Nephron progenitor cell (in vitro differentiated cells): ENCODE data around the gene SH3D19.

Experiments used
- DNase-seq: peaks from one replicate; pipeline ENCODE4 v3.0.0; 2021
- H3K27ac Mint-ChIP-seq: 2 replicates; pipeline ENCODE4 v1.8.0; 2021; ENCODE audit warnings: mild to moderate bottlenecking, moderate library complexity, mixed read lengths
- H3K27me3 Mint-ChIP-seq: 2 replicates; pipeline ENCODE4 v1.8.0; 2021; ENCODE audit warnings: mild to moderate bottlenecking, low read depth, mixed read lengths; ENCODE audit not compliant: poor library complexity
- H3K36me3 Mint-ChIP-seq: 2 replicates; pipeline ENCODE4 v1.8.0; 2021; ENCODE audit warnings: low read depth, mixed read lengths
- H3K4me1 Mint-ChIP-seq: 2 replicates; pipeline ENCODE4 v1.8.0; 2021; ENCODE audit warnings: mixed read lengths
- H3K4me3 Mint-ChIP-seq: 2 replicates; pipeline ENCODE4 v1.8.0; 2021; ENCODE audit warnings: mild to moderate bottlenecking, moderate library complexity, mixed read lengths
- H3K9me3 Mint-ChIP-seq: 2 replicates; pipeline ENCODE4 v1.8.0; 2021; ENCODE audit warnings: mild to moderate bottlenecking, moderate library complexity, mixed read lengths
- CTCF ChIP-seq: fragments of 200-600 bp; sonication (generic); IDR thresholded peaks from 2 replicates; pipeline ENCODE4 v1.5.0; 2021; ENCODE audit warnings: antibody characterized with exemption

The SH3D19 gene

GRCh38 chr4:151313306-151314009 lies 11.9 kb downstream of the SH3D19 start:
- Mint-ChIP-seq H3K36me3 (peaks cover 54% of the 10 kb centered on the region), H3K27ac (peak overlapping the region; percentile 26), H3K4me3 (no peak overlapping the region), H3K4me1 (peaks cover 24% of the 10 kb centered on the region), H3K27me3 (no peaks in the 10 kb centered on the region), H3K9me3 (no peaks in the 10 kb centered on the region)
- DNase-seq = no peak
- no peak for TF ChIP-seq CTCF

GRCh38 chr4:151310124-151310728 lies 15.2 kb downstream of the SH3D19 start:
- no peak for TF ChIP-seq CTCF
- Mint-ChIP-seq H3K4me3 (no peak overlapping the region), H3K27me3 (no peaks in the 10 kb centered on the region), H3K9me3 (peaks cover 13% of the 10 kb centered on the region), H3K27ac (no peak overlapping the region), H3K4me1 (peaks cover 11% of the 10 kb centered on the region), H3K36me3 (peaks cover 67% of the 10 kb centered on the region)
- DNase-seq = no peak

- Mint-ChIP-seq H3K4me3 (no peak overlapping the region), H3K36me3 (peaks cover 80% of the 10 kb centered on the region), H3K4me1 (peaks cover 9% of the 10 kb centered on the region), H3K27me3 (no peaks in the 10 kb centered on the region), H3K27ac (no peak overlapping the region), H3K9me3 (peaks cover 54% of the 10 kb centered on the region)
- TF ChIP-seq CTCF = no peak
- DNase-seq = no peak
Measured at GRCh38 chr4:151304755-151305154, 20.6 kb downstream of the SH3D19 start.

GRCh38 chr4:151304226-151304625 lies 21.2 kb downstream of the SH3D19 start:
- Mint-ChIP-seq H3K36me3 (peaks cover 77% of the 10 kb centered on the region), H3K9me3 (peaks cover 57% of the 10 kb centered on the region), H3K4me3 (no peak overlapping the region), H3K27ac (no peak overlapping the region), H3K27me3 (no peaks in the 10 kb centered on the region), H3K4me1 (peaks cover 9% of the 10 kb centered on the region)
- DNase-seq = no peak
- TF ChIP-seq CTCF = no peak

- peaks cover 9% of the 10 kb centered on the region for H3K4me1 Mint-ChIP-seq
- no peak for TF ChIP-seq CTCF
- H3K27ac Mint-ChIP-seq = no peak overlapping the region
- H3K27me3 Mint-ChIP-seq = no peaks in the 10 kb centered on the region
- DNase-seq = no peak
- peaks cover 81% of the 10 kb centered on the region for H3K36me3 Mint-ChIP-seq
- H3K9me3 Mint-ChIP-seq = peaks cover 56% of the 10 kb centered on the region
- H3K4me3 Mint-ChIP-seq = no peak overlapping the region
Measured at GRCh38 chr4:151302432-151302831, 23.0 kb downstream of the SH3D19 start.

- Mint-ChIP-seq H3K4me3 (no peak overlapping the region), H3K4me1 (peaks cover 10% of the 10 kb centered on the region)
- TF ChIP-seq CTCF = no peak
Measured at GRCh38 chr4:151297170-151297569, 28.2 kb downstream of the SH3D19 start.

More at GRCh38 chr4:151297170-151297569, 28.2 kb downstream of the SH3D19 start:
- DNase-seq = no peak
- no peaks in the 10 kb centered on the region for H3K27me3 Mint-ChIP-seq
- peaks cover 71% of the 10 kb centered on the region for H3K36me3 Mint-ChIP-seq
- peaks cover 29% of the 10 kb centered on the region for H3K9me3 Mint-ChIP-seq
- H3K27ac Mint-ChIP-seq = no peak overlapping the region
